ENCODE data around the gene ODAM.

DNA sequence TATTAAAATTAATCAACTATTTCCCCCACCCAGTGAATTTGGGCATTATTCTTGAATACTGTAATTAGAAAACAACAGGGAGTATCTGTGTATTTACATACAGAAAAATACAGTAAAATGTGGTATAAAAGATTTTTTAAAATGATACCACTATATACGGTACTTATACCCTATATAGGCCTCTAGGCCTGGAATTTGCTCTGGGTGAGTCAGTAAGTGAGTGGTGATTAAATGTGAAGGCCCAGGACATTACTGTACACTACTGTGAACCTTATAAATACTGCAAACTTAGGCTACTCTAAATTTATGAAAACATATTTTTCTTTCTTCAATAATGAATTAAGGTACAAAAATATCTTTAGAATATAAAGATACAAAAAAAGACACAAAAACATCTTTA, 40.6 kb downstream of the ODAM start:
- no peak for TF ChIP-seq POLR2A (IDR thresholded peaks at IDR 0.05)
- no peak for TF ChIP-seq CTCF (IDR thresholded peaks at IDR 0.05)
- no peak for TF ChIP-seq POLR2AphosphoS5 (IDR thresholded peaks at IDR 0.05)
